ENCODE data around the gene MTTP.

MTTP gene

GRCh38 chr4:99591757-99592156, 17.1 kb downstream of the MTTP start:
- DNase-seq (ENCODE audit: extremely low read depth in 1 of 2, low read depth in 1 of 2): no peak

GRCh38 chr4:99593781-99594641, 19.4 kb downstream of the MTTP start:
- DNase-seq (ENCODE audit: extremely low read depth in 1 of 2, low read depth in 1 of 2): no peak

- DNase-seq (ENCODE audit: extremely low read depth in 1 of 2, low read depth in 1 of 2): no peak
Observed at GRCh38 chr4:99594818-99595217, 20.2 kb downstream of the MTTP start.

GRCh38 chr4:99606716-99607115, 32.1 kb downstream of the MTTP start:
- DNase-seq (ENCODE audit: extremely low read depth in 1 of 2, low read depth in 1 of 2): no peak

GRCh38 chr4:99608417-99608816, 33.8 kb downstream of the MTTP start:
- no peak for DNase-seq (ENCODE audit: extremely low read depth in 1 of 2, low read depth in 1 of 2)

- no peak for DNase-seq (ENCODE audit: extremely low read depth in 1 of 2, low read depth in 1 of 2)
Observed at GRCh38 chr4:99610605-99611175, 36.1 kb downstream of the MTTP start.

GRCh38 chr4:99612281-99612680, 37.7 kb downstream of the MTTP start:
- DNase-seq (ENCODE audit: extremely low read depth in 1 of 2, low read depth in 1 of 2): no peak

- DNase-seq (ENCODE audit: extremely low read depth in 1 of 2, low read depth in 1 of 2): no peak
Observed at GRCh38 chr4:99612704-99613103, 38.1 kb downstream of the MTTP start.

- no peak for DNase-seq (ENCODE audit: extremely low read depth in 1 of 2, low read depth in 1 of 2)
Observed at GRCh38 chr4:99614491-99614890, 39.9 kb downstream of the MTTP start.

- no peak for DNase-seq (ENCODE audit: extremely low read depth in 1 of 2, low read depth in 1 of 2)
Observed at GRCh38 chr4:99615170-99615820, 40.7 kb downstream of the MTTP start.

GRCh38 chr4:99617374-99617773, 42.8 kb downstream of the MTTP start:
- no peak for DNase-seq (ENCODE audit: extremely low read depth in 1 of 2, low read depth in 1 of 2)

- no peak for DNase-seq (ENCODE audit: extremely low read depth in 1 of 2, low read depth in 1 of 2)
Observed at GRCh38 chr4:99622341-99622740, 47.7 kb downstream of the MTTP start.

GRCh38 chr4:99624141-99624719, 49.6 kb downstream of the MTTP start:
- no peak for DNase-seq (ENCODE audit: extremely low read depth in 1 of 2, low read depth in 1 of 2)

GRCh38 chr4:99625369-99625768, 50.7 kb downstream of the MTTP start:
- DNase-seq (ENCODE audit: extremely low read depth in 1 of 2, low read depth in 1 of 2): no peak

GRCh38 chr4:99628040-99628439, 53.4 kb downstream of the MTTP start:
- no peak for DNase-seq (ENCODE audit: extremely low read depth in 1 of 2, low read depth in 1 of 2)

- DNase-seq (ENCODE audit: extremely low read depth in 1 of 2, low read depth in 1 of 2): no peak
Observed at GRCh38 chr4:99629962-99630554, 55.4 kb downstream of the MTTP start.

GRCh38 chr4:99630857-99631360, 56.3 kb downstream of the MTTP start:
- DNase-seq (ENCODE audit: extremely low read depth in 1 of 2, low read depth in 1 of 2): no peak

GRCh38 chr4:99633772-99634171, 59.1 kb downstream of the MTTP start:
- DNase-seq (ENCODE audit: extremely low read depth in 1 of 2, low read depth in 1 of 2): no peak

GRCh38 chr4:99634742-99635360, 60.2 kb downstream of the MTTP start:
- DNase-seq (ENCODE audit: extremely low read depth in 1 of 2, low read depth in 1 of 2): no peak

GRCh38 chr4:99635601-99636000, 61.0 kb downstream of the MTTP start:
- no peak for DNase-seq (ENCODE audit: extremely low read depth in 1 of 2, low read depth in 1 of 2)

GRCh38 chr4:99636422-99636821, 61.8 kb downstream of the MTTP start:
- DNase-seq (ENCODE audit: extremely low read depth in 1 of 2, low read depth in 1 of 2): no peak

Data from activated CD8-positive, alpha-beta memory T cell treated with anti-CD3 and anti-CD28 coated beads for 1 hour (primary cell).